Stimulated activated CD4-positive, alpha-beta T cell treated with anti-CD3 and anti-CD28 coated beads, Interleukin-4, amount 100 ng/mL, for 1 hour (primary cell): Measurements from ENCODE around the gene KLRK1.
"Not testable (repeated sequence)": the region's sequence is repeated elsewhere in the genome, so short reads cannot be mapped to it uniquely, and the experiment has no call there.

Experiments used
- DNase-seq: peaks from one replicate; pipeline ENCODE4 v3.0.0-alpha.2; 2020

KLRK1 gene

GRCh38 chr12:10389904-10390303 lies at the start of gene KLRK1:
Gene KLRK1, minus strand, starts transcription at chr12:10390041. Its CDS starts 1,231 bp downstream, at chr12:10388810.
- no peak for DNase-seq

- not testable (repeated sequence) for DNase-seq
These were observed 47.8 kb upstream of the KLRK1 start for GRCh38 chr12:10437601-10438000.

GRCh38 chr12:10435816-10436215 lies 46.0 kb upstream of the KLRK1 start, which contains the start of gene KLRC2:
Gene KLRC2, minus strand, starts transcription at chr12:10436010. Its CDS starts 24 bp downstream, at chr12:10435986.
- not testable (repeated sequence) for DNase-seq

GRCh38 chr12:10430623-10431022 lies 40.8 kb upstream of the KLRK1 start:
- not testable (repeated sequence) for DNase-seq

- not testable (repeated sequence) for DNase-seq
These were observed 36.1 kb upstream of the KLRK1 start for GRCh38 chr12:10425938-10426337.

- not testable (repeated sequence) for DNase-seq
These were observed 34.5 kb upstream of the KLRK1 start for GRCh38 chr12:10424260-10424899.

GRCh38 chr12:10422159-10422558 lies 32.3 kb upstream of the KLRK1 start:
- not testable (repeated sequence) for DNase-seq

GRCh38 chr12:10420334-10420733 lies 30.5 kb upstream of the KLRK1 start, which contains the start of gene KLRC3:
Gene KLRC3, minus strand, starts transcription at chr12:10420595. Its CDS starts 45 bp downstream, at chr12:10420550.
- not testable (repeated sequence) for DNase-seq

GRCh38 chr12:10409392-10409791 lies 19.6 kb upstream of the KLRK1 start, which contains the start of gene KLRC4:
Gene KLRC4, minus strand, starts transcription at chr12:10409757. Its CDS starts 182 bp downstream, at chr12:10409575.
- no peak for DNase-seq

- no peak for DNase-seq
These were observed 19.0 kb upstream of the KLRK1 start for GRCh38 chr12:10408842-10409241.

- no peak for DNase-seq
These were observed 16.9 kb upstream of the KLRK1 start for GRCh38 chr12:10406725-10407124.

GRCh38 chr12:10405294-10405693 lies 15.5 kb upstream of the KLRK1 start:
- DNase-seq = no peak

GRCh38 chr12:10404798-10405197 lies 15.0 kb upstream of the KLRK1 start:
- no peak for DNase-seq

- DNase-seq = no peak
These were observed 11.0 kb upstream of the KLRK1 start for GRCh38 chr12:10400829-10401228.

- no peak for DNase-seq
These were observed 8.3 kb upstream of the KLRK1 start for GRCh38 chr12:10398168-10398567.

GRCh38 chr12:10397296-10397695 lies 7.5 kb upstream of the KLRK1 start:
- no peak for DNase-seq

GRCh38 chr12:10396176-10396575 lies 6.3 kb upstream of the KLRK1 start:
- DNase-seq = not testable (repeated sequence)

- DNase-seq = no peak
These were observed 5.7 kb upstream of the KLRK1 start for GRCh38 chr12:10395390-10395998.

GRCh38 chr12:10394531-10395152 lies 4.8 kb upstream of the KLRK1 start:
- not testable (repeated sequence) for DNase-seq

- no peak for DNase-seq
These were observed 3.5 kb upstream of the KLRK1 start for GRCh38 chr12:10393291-10393690.

GRCh38 chr12:10392394-10392930 lies 2.6 kb upstream of the KLRK1 start:
- no peak for DNase-seq

GRCh38 chr12:10390991-10391390 lies 1.1 kb upstream of the KLRK1 start:
- not testable (repeated sequence) for DNase-seq

- DNase-seq = no peak
These were observed 1.0 kb downstream of the KLRK1 start for GRCh38 chr12:10388624-10389413.
